RWPE1 (cell line): ENCODE results near the gene IER5L.

Experiments used
- CTCF ChIA-PET: fragments of 350-600 bp; sonication (Branson Sonifier 250); formaldehyde crosslinking; extraction: SDS; loops from one replicate; lab custom pipeline; 2021; lab: Yijun Ruan, JAX
- POLR2A ChIA-PET: fragments of 400-600 bp; formaldehyde crosslinking; extraction: SDS; loops from one replicate; lab custom pipeline; 2020; ENCODE audit warnings: antibody characterized with exemption; ENCODE audit not compliant: low non-redundant PET; lab: Yijun Ruan, JAX
- DNase-seq: peaks from one replicate; pipeline ENCODE4 v3.0.0; 2012; ENCODE audit warnings: low spot score
- H3K27ac ChIP-seq: fragments of 450-650 bp; 2 replicates; pipeline ENCODE4 v1.5.1; 2017
- TF ChIP-seq, protein P1 (sequence below): fragments of 450-650 bp; conservative IDR thresholded peaks from 2 replicates; pipeline ENCODE4 v1.5.1; 2017; ENCODE audit warnings: low read depth, mild to moderate bottlenecking

The IER5L gene

DNA sequence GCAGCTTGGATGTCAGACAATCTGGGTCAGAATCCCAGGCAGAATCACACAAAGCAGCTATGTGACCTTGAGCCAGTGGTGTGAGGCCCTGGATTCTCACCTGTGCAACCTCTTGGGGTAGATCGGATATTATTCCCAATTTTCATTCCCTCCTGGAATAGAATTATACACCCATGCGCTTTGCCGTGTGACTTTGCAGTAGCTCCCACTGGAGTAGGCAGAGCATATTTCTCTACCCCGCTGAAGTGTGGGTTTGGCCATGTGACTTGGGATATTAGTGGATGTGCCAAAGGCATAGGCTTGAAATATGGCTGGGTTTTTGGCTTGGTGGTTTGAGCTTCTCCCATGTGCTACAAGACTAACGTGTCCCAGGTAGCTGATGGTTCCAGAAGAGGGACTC lies 35.5 kb upstream of the IER5L start:
- no peak for DNase-seq
- H3K27ac ChIP-seq, result no peak overlapping the region
- ChIA-PET CTCF (interaction anchor here (1.5 kb wide), 1 partner anchor 82 kb away, joined by 3 read pairs; no protein-coding TSS in a partner anchor), POLR2A (no interaction called here)
- TF ChIP-seq, protein P1, sequence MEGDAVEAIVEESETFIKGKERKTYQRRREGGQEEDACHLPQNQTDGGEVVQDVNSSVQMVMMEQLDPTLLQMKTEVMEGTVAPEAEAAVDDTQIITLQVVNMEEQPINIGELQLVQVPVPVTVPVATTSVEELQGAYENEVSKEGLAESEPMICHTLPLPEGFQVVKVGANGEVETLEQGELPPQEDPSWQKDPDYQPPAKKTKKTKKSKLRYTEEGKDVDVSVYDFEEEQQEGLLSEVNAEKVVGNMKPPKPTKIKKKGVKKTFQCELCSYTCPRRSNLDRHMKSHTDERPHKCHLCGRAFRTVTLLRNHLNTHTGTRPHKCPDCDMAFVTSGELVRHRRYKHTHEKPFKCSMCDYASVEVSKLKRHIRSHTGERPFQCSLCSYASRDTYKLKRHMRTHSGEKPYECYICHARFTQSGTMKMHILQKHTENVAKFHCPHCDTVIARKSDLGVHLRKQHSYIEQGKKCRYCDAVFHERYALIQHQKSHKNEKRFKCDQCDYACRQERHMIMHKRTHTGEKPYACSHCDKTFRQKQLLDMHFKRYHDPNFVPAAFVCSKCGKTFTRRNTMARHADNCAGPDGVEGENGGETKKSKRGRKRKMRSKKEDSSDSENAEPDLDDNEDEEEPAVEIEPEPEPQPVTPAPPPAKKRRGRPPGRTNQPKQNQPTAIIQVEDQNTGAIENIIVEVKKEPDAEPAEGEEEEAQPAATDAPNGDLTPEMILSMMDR, result no peak

DNA sequence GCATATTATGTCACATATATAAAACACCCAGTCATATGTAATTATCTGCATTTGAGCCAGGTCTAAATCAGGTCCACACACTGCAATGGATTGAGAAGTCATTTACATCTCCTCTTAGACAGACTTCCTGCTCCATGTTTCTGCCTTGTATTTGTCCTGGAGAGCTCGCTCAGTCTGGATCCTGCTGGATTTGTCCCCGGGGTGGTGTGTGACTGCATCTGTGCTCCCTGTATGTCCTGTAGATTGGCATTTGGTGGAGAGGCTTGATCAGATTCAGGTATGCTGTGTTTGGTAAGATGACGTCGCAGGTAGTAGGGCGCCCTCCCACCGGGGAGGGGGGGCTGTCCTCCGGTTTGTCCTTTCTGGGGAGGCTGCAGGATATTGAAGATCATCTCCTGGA lies 33.6 kb upstream of the IER5L start:
- POLR2A ChIA-PET, result no interaction called here
- CTCF ChIA-PET, result interaction anchor here (0.6 kb wide), 1 partner anchor 238 kb away, joined by 4 read pairs; no protein-coding TSS in a partner anchor
- TF ChIP-seq, protein P1, result no peak
- DNase-seq, result no peak
- H3K27ac ChIP-seq, result no peak overlapping the region

DNA sequence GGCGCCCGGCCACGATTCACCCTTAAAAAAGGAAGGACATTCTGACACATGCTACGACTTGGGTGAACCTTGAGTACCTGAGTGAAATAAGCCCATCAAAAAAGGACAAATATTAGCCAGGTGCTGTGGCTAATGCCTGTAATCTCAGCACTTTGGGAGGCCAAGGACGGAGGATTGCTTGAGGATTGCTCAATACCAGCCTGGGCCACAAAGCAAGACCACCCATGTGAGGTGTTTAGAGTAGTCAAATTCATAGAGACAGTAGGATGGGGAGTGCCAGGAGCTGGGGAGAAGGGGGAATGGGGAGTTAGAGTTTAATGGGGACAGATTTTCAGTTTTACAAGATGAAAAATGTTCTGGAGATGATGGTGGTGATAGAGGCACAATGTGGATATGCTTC lies 32.1 kb upstream of the IER5L start:
- ChIA-PET POLR2A (interaction anchor here (0.6 kb wide), 1 partner anchor 177 kb away, joined by 3 read pairs; no protein-coding TSS in a partner anchor), CTCF (interaction anchor here (0.6 to 0.9 kb wide), 2 partner anchors 114 to 284 kb away, joined by 5 read pairs; no protein-coding TSS in a partner anchor)
- TF ChIP-seq, protein P1, result no peak
- H3K27ac ChIP-seq, result no peak overlapping the region
- no peak for DNase-seq

DNA sequence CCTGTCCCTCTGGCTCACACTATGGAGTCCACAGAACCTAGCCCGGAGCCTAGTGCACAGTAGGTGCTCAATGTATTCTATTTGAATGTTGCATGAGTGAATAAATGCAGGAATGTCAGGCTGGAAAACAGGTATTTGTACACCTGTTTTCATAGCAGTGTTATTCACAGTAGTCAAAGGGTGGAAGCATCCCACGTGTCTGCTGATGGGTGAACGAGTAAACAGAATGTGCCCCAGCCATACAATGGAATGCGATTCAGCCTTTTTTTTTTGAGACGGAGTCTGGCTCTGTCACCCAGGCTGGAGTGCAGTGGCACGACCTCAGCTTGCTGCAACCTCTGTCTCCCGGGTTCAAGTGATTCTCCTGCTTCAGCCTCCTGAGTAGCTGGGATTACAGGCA lies 31.5 kb upstream of the IER5L start:
- no peak for DNase-seq
- TF ChIP-seq, protein P1, result no peak
- POLR2A ChIA-PET, result no interaction called here
- H3K27ac ChIP-seq, result no peak overlapping the region
- CTCF ChIA-PET, result interaction anchor here (0.7 kb wide), 1 partner anchor 11 kb away, joined by 3 read pairs; no protein-coding TSS in a partner anchor

DNA sequence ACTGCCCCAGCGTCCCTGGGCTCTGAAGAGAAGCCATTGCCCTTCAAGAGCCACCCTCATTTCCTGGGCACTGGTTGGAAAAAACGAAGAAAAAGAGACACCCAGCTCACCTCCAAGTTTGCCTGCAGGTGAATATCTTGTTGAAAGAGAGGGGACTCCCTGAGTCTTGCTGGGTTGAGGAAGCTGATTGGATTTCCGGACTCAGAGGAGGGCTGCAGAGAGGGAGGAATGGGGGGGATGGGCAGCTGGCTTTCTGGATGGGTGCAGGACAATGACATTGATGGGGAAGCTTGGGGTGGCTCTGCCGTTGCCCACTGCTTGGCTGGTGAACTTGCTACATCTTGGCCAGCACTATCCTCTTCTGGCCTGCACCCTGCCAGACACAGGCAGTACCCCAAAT lies 31.0 kb upstream of the IER5L start:
- POLR2A ChIA-PET, result interaction anchor here (0.6 kb wide), 1 partner anchor 69 kb away, joined by 3 read pairs; no protein-coding TSS in a partner anchor
- TF ChIP-seq, protein P1, result no peak
- CTCF ChIA-PET, result interaction anchor here (0.7 kb wide), 1 partner anchor 12 kb away, joined by 3 read pairs; no protein-coding TSS in a partner anchor
- peak overlapping the region; percentile 15; the same call in 1 of the 2 replicates for H3K27ac ChIP-seq
- DNase-seq, result no peak

DNA sequence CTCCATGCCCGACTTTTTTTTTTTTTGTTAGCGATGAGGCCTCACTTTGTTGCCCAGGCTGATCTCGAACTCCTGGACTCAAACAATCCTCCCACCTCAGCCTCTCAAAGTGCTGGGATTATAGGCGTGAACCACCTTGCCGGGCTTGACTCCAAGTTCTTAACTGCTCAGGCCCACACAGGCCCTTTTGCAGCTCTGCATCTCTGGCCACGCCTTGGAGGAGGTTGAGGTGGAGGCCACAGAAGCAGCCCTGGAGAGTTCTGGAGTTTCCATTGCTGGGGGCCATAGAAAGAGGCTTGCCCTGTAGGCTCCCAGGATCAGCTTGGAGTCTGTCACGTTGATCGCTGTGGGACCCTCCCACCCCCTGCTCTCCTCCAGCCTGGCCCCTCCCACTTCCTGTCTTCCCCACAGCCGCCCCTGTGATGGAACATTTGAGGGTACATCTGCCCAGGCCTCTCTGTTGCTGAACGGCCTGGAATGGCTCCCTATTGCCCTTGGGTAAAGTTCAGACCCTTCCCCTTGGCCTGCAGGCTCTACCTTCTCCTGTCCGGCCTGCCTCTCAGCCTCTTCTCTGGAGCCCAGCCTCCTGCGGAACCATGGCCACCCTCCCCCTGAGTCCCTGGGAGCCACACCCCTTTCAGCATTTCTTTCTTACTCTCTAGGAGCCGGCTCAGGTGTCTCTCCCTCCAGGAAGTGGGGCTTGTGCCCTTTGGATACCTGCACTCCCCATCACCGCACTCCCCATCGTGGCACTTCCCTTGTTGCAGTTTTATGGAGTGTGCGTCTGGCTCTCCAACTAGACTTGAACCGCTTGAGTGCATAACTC lies 30.4 kb upstream of the IER5L start:
- ChIA-PET POLR2A (interaction anchor here (0.6 kb wide), 1 partner anchor 70 kb away, joined by 3 read pairs; no protein-coding TSS in a partner anchor), CTCF (interaction anchor here (0.6 kb wide), 2 partner anchors 24 to 101 kb away, joined by 3 to 4 read pairs; no protein-coding TSS in a partner anchor)
- TF ChIP-seq, protein P1, result no peak

More for the DNA sequence above, 30.4 kb upstream of the IER5L start:
- peak overlapping the region; percentile 15; the same call in 1 of the 2 replicates for H3K27ac ChIP-seq
- no peak for DNase-seq
